VCaP (cell line): Measurements from ENCODE around the gene IL6R.
"Not testable (repeated sequence)": the region's sequence is repeated elsewhere in the genome, so short reads cannot be mapped to it uniquely, and the experiment has no call there.

ENCODE experiments used
- H3K27ac ChIP-seq: fragments of 450-650 bp; 2 replicates; pipeline ENCODE4 v1.5.1; 2017
- CTCF ChIP-seq: fragments of 450-650 bp; conservative IDR thresholded peaks from 2 replicates; pipeline ENCODE4 v1.5.1; 2017; ENCODE audit warnings: mild to moderate bottlenecking, moderate library complexity

IL6R gene

DNA sequence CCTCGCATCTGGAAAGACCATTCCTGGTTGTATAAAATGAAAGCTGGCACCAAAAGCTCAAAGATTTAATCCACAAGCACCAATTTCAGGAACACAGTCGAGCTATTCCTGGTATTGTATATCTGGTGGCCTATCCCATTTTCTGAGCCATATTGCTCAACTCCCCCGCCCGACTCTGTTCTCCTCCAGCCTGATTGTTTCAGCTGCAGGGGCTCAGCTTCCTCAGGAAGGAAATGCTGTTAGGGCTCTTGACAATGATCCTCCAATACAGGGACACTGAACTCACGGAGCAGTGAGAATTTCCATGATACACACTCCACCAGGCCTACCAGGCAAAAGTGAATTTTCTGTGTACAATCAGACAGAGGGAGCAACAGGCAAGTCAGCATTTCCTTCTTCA is 80.0 kb downstream of the IL6R start:
- H3K27ac ChIP-seq = no peak overlapping the region
- no peak for TF ChIP-seq CTCF

- H3K27ac ChIP-seq = no peak overlapping the region
- TF ChIP-seq CTCF = no peak
Observed at GRCh38 chr1:154485910-154486496, 80.9 kb downstream of the IL6R start.

GRCh38 chr1:154486756-154487155 is 81.6 kb downstream of the IL6R start:
- not testable (repeated sequence) for H3K27ac ChIP-seq

DNA sequence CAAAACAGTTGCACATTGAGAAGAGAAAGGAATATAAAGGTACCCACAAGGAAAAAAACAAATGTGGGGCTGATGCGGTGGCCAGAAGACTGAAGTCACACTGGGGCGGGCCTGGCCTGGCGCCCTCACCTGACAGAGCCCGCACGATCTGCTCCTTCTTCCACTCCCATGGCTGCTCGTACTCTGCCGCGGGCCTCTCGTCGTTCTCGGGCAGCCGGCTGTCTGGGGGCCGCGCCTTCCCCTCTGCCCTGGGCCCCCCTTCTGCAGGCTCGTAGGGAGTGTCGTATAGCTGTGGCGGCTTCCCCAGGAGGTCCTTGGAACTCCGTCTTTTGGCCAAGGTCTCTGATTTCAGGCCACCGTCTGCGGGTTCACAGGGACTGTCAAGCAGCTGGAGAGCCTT is 83.8 kb downstream of the IL6R start:
- no peak for TF ChIP-seq CTCF
- H3K27ac ChIP-seq = no peak overlapping the region

- no peak for TF ChIP-seq CTCF
- no peak overlapping the region for H3K27ac ChIP-seq
Observed at GRCh38 chr1:154489695-154490274, 84.6 kb downstream of the IL6R start.

- no peak for TF ChIP-seq CTCF
- no peak overlapping the region for H3K27ac ChIP-seq
Observed at GRCh38 chr1:154490317-154490716, 85.2 kb downstream of the IL6R start.

DNA sequence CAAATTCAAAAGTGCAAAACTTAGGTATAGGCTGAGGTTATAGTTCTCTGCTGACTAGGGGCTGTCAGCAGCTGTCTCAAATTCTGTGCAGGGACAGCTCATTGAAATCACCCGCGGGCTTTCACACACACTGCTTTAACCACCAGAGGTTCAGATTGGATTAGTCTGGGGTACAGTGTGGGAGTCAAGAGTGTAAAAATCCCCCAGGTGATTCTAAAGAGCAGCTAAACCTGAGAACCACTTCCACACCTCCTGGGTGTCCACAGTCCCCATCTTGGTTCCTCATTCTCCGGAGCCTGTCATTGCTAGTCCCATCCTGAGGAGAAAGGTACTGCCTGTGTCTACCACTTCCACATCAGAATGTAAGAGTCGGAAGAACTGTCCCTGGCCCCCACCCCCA is 87.0 kb downstream of the IL6R start:
- TF ChIP-seq CTCF = no peak

DNA sequence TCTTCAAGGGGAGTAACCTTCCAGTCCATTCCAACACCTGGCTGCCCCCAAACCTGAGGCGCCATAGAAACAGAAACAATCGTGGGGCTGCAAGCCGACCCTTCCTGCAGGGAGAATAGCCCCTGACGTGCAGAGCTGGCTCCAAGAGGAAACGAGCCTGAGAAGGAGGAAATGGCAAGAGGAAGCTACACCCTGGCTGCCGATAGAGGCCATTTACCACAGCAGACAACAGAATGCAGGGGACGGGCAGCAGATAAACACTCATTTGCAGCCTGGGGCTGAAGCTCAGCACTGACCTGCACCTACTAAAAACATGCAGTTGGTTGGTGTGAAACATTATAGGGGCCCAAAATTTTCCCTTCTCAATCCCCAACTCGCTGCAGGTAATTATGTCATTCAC is 88.1 kb downstream of the IL6R start:
- H3K27ac ChIP-seq = no peak overlapping the region
- TF ChIP-seq CTCF = no peak; the same call in 1 of the 2 replicates

More for the DNA sequence above, 87.0 kb downstream of the IL6R start:
- no peak overlapping the region for H3K27ac ChIP-seq
